ENCODE data around the gene SPEM3.

The SPEM3 gene

DNA sequence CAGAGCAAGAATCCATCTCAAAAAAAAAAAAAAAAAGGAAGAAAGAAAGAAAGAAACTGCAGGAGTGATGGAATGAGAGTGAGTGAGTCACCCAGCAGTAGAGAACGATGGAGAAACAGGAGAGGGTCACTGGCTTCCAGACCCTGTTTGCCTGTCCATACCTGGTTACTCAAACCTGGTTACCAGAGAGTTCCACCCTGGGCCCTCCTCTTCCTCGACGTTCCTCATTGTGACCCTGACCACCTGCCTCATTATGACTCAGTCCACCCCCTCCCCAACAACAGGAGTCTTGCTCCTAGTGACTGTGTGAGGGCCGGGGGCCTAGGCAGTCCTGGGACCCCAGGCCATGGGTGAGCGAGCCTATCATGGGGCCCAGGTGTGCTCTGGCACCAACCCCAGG lies at the start of gene SPEM3:
SPEM3 (plus strand) TSS at position 301 of the 400 bp plus-strand sequence; CDS start at position 347, 46 bp downstream.
- DNase-seq, result no peak

DNA sequence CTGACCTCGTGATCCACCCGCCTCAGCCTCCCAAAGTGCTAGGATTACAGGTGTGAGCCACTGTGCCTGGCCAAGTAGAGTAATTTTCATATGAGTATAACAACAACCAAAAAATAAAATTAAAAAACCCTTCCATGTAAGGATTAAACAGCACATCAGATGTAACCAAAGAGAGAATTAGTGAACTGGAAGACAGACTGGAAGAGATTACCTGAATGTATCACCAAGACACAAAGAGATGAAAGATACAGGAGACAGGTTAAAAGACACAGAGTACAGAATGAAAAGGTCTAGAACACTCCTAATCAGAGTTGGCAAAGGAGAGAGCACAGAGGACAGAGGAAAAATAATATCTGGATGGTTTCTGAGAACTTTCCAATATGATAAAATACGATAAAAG lies 49.5 kb upstream of the SPEM3 start:
- no peak for DNase-seq

DNA sequence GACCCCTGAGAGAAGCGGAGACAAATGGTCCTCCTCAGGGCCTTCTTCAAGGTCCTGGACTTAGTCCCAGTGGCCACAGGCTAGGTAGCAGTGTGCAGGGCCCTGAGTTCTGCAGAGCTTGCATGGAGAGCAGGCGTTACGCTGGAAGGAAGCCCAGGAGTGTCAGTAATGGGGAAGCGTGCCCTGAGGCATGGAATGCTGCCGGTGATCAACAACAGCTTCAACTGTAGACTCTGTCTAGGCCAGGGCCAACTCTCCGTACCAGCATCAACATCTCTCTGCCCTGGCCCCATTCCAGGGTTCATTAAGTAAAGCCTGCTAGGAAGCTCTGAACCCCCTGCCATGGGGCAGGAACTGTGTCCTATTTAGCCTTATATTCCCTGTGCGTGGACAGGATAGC lies 48.3 kb upstream of the SPEM3 start:
- DNase-seq, result no peak

DNA sequence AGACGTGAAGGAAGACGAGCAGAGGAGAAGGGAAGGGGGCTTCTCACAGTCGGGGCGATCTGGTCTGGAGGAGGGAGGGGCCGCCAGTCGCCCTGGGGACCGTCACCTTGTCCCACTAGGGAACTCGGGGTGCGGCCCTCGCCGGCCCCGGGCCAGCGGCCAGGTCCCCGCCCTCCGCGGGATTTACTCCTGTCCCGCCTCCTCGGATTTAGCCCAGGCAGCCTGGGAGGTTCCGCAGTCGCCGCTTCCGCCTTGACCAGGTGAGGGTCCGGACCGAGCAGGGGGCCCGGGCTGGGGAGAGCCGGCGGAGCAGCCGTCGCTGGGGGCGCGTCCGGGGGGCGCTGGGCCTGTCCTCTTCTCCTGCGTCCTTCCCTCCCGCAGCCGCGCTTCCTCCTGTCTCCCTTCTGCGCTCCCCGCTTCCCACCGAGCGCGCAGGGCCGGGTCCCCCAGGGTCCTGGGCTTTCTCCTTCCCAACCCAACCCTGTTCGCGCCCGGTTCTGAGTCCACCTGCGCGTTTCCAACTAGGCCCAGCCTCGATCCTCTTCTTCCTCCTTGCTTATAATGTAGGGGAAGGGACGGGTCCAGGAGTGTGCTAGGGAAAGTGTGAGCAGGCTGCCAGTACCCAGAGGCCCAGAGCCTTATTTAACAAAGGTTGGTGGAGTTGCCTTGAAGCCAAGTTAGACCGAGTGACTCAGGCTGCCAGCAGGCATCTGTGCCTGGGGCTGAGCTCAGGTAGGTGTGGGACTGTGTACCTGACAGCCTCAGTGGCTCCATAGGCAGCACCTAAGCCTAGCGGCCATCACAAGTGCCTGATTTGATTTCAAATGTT lies 47.6 kb upstream of the SPEM3 start, which contains the start of gene TNK1:
TNK1 (plus strand) TSS at position 235 of the 829 bp plus-strand sequence. CDS start 1,838 bp downstream, outside the sequence.
- DNase-seq, result no peak

DNA sequence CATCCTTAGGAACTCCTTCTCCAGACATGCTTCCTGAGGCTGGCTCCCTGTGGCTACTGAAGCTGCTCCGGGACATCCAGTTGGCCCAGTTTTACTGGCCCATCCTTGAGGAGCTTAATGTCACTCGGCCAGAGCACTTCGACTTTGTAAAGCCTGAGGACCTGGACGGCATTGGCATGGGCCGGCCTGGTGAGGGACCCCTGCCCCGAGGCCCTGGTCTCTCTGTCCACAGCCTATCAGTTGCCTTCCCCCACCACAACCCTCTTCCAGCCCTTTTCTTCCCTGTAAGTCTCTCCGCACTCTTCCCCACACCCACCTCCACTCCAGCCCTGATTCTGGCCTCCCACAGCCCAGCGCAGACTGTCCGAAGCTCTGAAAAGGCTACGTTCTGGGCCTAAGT lies 45.8 kb upstream of the SPEM3 start:
- no peak for DNase-seq

DNA sequence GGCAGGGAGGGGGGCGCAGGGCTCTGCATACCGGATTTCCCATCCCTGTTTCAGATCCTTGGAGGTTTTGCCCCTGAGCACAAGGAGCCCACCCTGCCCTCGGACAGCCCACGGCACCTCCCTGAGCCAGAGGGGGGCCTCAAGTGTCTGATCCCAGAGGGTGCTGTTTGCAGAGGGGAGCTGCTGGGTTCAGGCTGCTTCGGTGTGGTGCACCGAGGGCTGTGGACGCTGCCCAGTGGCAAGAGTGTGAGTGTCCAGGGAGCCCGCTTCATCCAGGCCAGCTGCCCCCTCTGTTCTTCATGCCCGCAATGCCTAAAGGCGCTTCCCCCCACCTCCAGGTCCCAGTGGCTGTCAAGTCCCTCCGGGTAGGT lies 45.3 kb upstream of the SPEM3 start:
- DNase-seq, result no peak

DNA sequence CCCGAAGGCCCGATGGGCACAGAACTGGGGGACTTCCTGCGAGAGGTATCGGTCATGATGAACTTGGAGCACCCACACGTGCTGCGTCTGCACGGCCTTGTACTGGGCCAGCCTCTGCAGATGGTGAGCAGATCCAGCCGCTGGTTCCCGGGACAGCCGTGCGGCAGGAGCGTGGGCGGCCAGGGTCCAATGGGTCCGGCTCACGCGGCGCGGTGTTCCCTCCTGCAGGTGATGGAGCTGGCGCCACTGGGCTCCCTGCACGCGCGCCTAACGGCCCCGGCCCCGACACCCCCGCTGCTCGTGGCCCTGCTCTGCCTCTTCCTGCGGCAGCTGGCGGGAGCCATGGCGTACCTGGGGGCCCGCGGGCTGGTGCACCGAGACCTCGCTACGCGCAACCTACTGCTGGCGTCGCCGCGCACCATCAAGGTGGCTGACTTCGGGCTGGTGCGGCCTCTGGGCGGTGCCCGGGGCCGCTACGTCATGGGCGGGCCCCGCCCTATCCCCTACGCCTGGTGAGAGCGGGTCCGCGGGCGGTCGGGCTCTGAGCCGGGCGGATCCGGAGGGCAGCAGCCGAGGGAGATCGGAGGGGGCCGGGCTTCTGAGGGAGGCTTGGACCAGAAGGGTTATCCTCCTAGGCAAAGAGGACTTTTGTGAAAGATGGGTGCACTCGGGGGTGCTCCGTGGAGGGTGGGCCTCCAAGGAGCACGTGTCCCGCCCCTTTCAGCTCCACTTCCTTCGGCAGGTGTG lies 44.7 kb upstream of the SPEM3 start:
- DNase-seq, result peak; percentile 55 to 74

DNA sequence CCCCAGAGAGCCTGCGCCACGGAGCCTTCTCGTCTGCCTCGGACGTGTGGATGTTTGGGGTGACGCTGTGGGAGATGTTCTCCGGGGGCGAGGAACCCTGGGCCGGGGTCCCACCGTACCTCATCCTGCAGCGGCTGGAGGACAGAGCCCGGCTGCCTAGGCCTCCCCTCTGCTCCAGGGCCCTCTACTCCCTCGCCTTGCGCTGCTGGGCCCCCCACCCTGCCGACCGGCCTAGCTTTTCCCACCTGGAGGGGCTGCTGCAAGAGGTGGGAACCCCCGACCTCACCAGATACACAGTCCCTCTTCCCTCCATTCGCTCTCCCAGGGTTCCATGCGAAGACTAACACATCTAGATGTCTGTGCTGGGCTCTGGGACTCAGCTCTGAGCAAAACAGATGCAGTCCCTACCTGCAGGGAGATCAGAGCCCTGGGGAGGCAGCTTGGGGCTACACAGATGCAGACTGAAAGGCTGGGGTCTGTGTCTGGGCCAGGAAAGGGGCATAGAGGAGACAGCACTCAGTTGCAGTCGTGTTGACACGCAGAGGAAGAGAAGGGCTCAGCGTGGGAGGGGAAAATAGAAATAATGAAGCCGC lies 44.1 kb upstream of the SPEM3 start:
- DNase-seq, result no peak

DNA sequence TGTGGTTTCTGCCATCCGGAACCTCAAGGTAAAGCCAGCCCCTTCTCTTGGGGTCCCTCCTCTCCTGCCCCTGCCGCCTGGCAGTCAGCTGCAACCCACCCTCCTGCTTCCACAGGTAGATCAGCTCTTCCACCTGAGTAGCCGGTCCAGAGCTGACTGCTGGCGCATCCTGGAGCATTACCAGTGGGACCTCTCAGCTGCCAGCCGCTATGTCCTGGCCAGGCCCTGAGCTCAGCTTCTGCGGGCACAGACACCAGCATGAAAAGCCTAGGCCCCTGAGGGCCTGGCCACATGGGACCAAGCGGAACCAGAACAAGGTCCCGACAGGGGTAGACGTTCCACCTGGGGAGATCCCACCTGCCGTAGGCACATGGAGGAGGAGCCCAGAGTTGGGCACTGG lies 39.8 kb upstream of the SPEM3 start:
- no peak for DNase-seq

DNA sequence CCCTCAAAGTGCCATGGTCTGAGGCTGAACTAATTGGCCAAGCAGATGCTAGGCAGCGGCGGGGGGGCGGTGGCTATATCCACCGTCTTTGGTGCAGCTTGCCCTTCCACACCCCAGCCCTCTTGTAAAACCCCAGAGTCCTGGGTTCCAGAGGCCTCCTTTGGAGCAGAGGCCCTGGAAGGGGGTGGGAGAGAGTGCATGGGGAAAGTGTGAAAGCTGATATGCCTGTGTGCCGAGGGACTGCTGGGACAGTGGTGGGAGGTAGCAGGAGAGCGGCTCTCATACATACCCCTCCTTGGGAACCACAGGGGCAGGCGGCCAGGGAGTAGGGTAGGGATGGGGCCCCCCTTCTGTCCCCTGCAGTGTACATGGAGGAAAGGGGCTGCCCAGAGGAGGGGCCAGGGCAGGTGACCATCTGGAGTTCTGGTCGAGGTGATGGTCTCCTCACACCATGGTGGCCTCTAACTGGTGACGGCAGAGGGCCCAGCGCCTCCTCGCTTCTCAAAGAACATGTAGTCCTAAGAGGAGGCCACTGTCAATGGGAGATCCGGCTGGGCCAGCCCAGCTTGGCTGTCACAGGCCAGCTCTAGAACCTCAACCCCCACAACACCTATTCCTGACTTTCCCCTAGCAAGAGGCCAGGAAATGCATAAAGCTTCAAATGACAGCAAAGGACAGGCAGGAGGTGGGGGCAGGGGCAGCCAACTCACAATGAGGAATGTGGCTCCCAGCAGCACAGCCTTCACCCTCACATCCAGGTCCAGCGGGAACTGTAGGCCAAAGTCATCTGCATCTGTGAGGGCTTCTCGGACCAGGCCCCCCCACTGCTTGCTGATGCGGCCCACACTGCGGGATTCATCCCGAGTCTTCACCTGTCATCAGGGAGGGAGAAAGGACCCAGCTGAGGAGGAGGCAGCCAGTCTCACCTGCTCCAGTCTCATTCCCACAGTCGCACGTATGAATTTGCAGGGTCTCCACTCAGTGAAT lies 38.4 kb upstream of the SPEM3 start:
- DNase-seq, result no peak

DNA sequence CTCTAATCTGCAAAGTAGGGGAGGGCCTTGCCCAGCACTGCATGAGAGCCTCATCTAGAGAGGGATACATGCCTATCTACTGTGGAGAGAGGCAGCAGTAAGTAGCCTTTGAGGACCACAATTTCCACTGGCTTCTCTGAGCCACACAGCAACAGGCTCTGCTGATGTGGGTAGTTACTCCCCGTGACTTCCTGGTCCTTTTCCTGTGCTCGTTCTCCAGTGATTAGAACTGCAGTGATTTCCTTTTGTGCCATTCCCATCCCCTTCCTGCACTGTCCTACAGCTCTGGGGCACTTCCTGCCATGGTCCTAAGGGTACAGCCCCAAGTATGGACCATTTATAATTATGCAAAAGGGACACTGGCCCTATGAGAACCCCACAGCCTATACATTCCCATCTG lies 37.4 kb upstream of the SPEM3 start:
- DNase-seq, result no peak

DNA sequence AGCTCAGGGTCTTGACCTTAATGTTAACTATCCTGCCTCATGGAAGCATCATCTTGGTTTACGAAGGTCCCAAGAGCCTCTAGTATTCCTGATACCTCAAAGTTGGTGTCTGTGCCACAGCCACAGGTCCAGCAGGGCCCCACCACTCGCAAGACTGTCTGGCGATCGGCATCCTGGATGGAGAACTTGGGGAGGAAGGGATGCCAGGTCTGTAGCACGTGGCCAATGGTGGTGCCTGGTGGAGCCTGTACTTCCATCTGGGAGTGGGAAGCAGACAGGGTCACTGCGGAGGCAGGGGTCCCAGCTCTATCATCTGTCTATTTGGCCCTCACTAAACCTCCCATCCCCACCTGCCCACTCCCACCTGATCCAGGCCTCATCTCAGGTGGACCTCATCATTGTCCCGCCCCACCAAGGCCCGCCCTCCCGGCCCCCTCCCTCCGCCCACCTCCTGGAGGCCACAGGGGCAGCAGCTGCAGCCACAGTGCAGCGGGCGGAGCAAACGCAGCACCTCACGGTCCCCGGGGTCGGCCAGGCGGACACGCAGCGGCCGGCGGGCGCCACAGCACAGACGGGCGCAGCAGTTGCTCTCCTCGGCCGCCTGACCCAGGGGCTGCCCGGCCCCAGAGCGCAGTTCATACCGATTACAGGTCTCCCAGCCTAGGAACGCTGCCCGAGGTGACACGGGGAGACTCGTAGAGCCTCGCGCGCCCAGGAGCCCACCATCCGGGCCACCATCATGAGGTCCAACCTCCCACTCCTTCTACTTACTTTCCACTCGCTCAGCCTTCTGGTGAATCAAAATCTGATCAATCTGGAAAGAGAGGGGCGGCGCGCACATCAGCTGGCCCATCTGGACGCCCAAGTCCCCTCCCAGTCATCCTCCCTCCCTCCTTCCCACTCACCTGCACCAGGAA lies 35.7 kb upstream of the SPEM3 start:
- DNase-seq, result no peak

DNA sequence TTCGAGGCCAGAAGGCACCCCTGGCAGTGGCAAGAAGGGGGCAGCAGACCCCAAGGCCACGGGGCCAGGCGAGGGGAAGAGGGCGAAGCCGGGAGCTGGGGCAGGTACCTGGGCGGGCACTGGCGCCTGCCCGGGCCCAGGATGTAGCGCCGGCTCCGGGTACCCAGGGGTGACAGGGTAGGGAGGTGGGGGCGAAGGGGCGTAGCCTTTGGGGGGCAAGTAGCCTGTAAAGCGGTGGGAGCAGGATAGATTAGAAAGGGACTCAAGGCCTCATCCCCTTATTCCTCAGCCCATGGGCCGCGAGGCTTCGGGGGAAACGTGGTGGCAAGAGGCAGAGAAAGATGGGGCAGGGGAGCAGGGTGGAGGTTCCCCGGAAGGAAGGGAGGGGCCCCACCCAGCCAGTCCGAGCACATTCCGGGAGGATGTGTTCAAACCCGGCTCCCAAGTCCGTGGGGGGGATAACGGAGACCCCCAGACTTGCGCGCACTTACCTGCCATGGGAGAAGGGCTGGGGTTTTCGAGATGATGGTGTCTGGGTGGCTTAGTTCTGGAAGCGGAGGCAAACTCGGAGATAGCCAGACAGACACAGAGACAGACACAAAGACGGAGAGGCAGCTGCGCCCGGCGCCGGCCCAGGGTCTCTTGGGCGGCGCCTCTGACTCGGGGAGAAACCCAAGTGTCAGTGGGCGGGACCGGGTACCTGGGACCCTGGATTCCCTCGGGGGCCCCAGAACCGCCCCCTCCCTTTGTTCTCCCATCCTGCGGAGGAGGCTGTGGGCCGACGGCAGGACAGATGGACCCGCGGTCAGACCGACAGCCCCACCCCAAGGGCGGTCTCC lies 34.8 kb upstream of the SPEM3 start:
- peak in 1 of 2 experiments; percentile 52 for DNase-seq

DNA sequence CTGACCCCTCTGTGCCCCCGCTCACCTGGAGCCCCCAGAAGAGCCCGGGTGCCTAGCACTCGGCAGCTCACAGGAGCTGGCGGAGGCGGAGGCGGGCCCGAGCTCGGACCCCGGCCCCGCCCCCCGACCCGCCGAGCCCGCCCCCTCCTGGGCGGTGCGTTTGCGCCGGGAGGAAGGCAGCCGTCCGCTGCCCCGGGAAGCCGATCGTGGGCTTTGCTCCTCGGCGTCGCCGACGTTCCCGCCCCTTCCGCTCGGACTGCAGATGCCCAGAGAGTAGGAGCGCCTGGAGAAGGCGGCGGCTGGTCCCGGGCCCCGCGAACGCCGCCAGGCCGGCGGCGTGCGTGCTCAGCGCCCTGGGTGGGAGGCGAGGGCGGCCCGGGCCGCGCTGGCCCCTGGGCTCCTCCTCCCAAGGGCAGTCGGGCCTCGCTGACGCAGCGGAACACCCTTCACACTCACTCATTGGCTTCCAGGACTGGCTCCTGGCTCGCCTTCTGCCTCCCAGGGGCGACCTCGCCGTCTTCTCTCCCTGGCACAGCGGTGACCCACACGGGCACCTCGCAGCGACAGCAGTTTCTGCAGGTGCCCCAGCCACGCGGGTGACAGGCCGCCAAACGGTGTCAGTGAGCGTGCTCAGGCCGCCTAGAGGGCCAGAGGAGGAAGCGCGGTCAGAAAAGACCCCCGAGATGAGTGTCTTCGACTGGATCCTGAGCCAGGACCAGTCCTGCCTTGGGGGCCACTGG lies 34.0 kb upstream of the SPEM3 start, which contains the start of gene PLSCR3:
PLSCR3 (minus strand) TSS at position 74 of the 740 bp plus-strand sequence. CDS start 415 bp downstream, outside the sequence.
- peak; percentile 58 to 69 for DNase-seq

DNA sequence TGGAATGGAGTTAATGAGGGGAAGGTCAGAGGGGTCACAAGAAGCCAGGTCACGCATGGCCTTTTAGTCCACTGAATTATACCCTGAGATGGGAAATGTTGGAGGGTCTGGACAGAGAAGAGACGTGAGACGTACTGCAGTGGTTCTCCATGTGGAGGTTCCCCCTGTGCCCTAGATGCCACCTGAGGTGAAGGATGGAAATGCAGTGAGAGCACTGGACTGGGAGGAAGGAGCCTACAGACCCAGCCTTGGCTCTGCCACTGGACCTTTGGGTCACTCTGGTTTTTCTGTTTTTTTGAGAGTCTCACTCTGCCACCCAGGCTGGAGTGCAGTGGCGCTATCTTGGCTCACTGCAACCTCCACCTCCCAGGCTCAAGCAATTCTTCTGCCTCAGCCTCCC lies 32.5 kb upstream of the SPEM3 start:
- no peak for DNase-seq

DNA sequence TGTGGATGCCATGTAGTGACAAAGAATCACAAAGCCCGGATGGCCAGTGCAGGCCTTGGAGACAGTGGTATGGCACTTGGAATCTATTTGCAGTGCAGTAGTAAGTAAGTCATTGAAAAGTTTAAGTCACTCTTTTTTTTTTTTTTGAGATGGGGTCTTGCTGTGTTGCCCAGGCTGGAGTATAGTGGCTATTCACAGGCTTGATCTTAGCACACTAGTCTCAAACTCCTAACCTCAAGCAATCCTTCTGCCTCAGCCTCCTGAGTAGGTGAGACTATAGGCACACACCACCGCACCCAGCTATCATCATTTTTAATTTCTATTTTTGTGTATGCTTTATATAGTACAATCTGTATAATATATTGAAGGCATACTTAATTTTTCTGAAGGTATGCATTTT lies 30.0 kb upstream of the SPEM3 start:
- DNase-seq, result no peak

DNA sequence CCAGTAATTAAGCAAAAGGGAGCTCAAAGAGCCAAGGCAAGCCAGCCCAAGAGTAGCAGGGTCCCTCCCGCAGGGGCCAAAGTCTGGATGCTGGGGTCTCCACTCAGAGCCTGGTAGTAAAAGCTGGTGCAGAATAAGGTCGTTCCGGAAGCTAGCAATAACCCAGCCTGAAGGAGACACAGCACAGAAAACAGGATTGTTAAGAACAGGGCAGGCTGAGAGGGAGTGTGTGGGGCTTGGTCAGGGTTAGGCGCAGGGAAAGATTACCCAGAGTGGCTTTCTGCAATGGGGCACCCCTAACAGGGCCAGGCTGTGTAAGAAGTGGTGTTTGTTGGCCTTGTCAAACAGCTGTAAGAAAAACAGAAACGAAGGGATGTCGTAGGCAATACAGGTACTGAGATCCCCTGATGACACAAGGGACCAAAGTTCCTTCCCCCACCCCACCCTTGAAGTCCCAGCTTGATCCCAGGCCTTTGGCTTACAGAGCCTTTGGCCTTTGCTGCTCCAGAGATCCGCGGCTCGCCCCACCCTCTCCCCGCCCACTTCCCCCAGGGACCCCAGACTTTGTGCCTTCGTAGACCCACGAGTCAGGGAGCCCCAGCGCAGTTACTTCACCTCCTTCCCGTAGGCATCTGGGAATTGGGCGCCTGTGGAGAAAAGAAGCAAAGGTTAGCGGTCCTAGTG lies 25.5 kb upstream of the SPEM3 start:
- no peak for DNase-seq

DNA sequence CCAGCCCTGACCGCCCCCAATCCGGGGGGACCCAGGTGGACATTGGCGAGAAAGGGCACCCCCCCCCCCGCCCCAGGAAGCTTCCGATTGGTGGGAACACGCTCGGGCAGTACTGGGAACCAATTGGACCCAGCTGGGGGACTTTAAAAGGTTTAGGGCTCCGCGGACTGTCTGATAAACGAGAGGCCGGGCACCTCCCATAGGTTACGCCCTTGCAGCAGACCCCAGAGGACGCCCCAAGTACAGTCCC lies 25.0 kb upstream of the SPEM3 start:
- no peak for DNase-seq
